GM12878 (cell line): ENCODE measurements around the gene TBC1D32. TPM values are rescaled to one million over a fixed set of nuclear protein-coding genes. Genes with fewer than 3 reads are reported as not detected.

Experiments
- ATAC-seq: fragments of 200-7000 bp; cut with Tn5 transposase; 3 replicates; pipeline ENCODE4 v1.9.1; 2020; ENCODE audit warnings: mild to moderate bottlenecking, moderate library complexity
- BruUV-seq: library from RNA; stranded (reverse); fragments of 400-500 nt; replicated peaks from 2 replicates; lab custom pipeline; 2021; lab: Mats Ljungman, UMichigan
- CTCF ChIA-PET: fragments of 300-600 bp; sonication (Branson Sonifier 250); formaldehyde crosslinking; extraction: SDS; loops from one replicate; lab custom pipeline; 2021; ENCODE audit warnings: inconsistent platforms; lab: Yijun Ruan, JAX
- POLR2A ChIA-PET: fragments of 350-600 bp; formaldehyde crosslinking; extraction: SDS; loops from one replicate; lab custom pipeline; 2021; ENCODE audit warnings: inconsistent platforms; lab: Charles Lee
- RAD21 ChIA-PET: fragments of 300-600 bp; sonication (Branson Sonifier 250); formaldehyde crosslinking; loops from one replicate; lab custom pipeline; 2023; ENCODE audit warnings: antibody characterized with exemption; ENCODE audit not compliant: unreplicated experiment; lab: Charles Lee
- SMC1A ChIA-PET: fragments of 300-600 bp; sonication (Branson Sonifier 250); formaldehyde crosslinking; loops from one replicate; lab custom pipeline; 2023; ENCODE audit not compliant: unreplicated experiment, uncharacterized antibody; lab: Charles Lee
- DNase-seq: peaks from one replicate; pipeline ENCODE4 v3.0.0-alpha.2; 2011; ENCODE audit warnings: low read depth, low spot score
- FAIRE-seq: peaks from 3 replicates; lab custom pipeline; 2011; peaks lifted over from hg19 to GRCh38; lab: Jason Lieb, UNC
- H2AFZ ChIP-seq: 2 replicates; pipeline ENCODE4 v1.6.0; 2011; ENCODE audit warnings: low read depth, low read length, control low read depth; ENCODE audit not compliant: control insufficient read depth
- H3K27ac ChIP-seq: 2 replicates; pipeline ENCODE4 v1.5.1; 2011; ENCODE audit warnings: control low read depth; ENCODE audit not compliant: control insufficient read depth, insufficient read depth
- H3K27me3 ChIP-seq, 2 experiments: replicated peaks in 1 of 2; 2 replicates each; pipeline versions ENCODE4 v1.6.0 to v1.6.1; 2011; ENCODE audit warnings: low read length in 1 of 2; ENCODE audit not compliant: control insufficient read depth in 2 of 2, insufficient read depth in 2 of 2
- H3K36me3 ChIP-seq, 2 experiments: 2 replicates each; pipeline ENCODE4 v1.5.1; 2011; ENCODE audit warnings: low read length in 1 of 2; ENCODE audit not compliant: control insufficient read depth in 2 of 2, insufficient read depth in 2 of 2
- H3K4me1 ChIP-seq: 2 replicates; pipeline ENCODE4 v1.6.1; 2011; ENCODE audit warnings: mild to moderate bottlenecking, low read length, moderate library complexity, mixed read lengths; ENCODE audit not compliant: control insufficient read depth, insufficient read depth
- H3K4me2 ChIP-seq: 2 replicates; pipeline ENCODE4 v1.6.0; 2011; ENCODE audit warnings: control low read depth; ENCODE audit not compliant: control insufficient read depth, insufficient read depth
- H3K4me3 ChIP-seq: fragments of 200-600 bp; sonication (generic); 2 replicates; pipeline ENCODE4 v1.5.1; 2016
- H3K79me2 ChIP-seq: 2 replicates; pipeline ENCODE4 v1.6.0; 2011; ENCODE audit warnings: low read length; ENCODE audit not compliant: control insufficient read depth, insufficient read depth
- H3K9ac ChIP-seq: 2 replicates; pipeline ENCODE4 v1.8.0; 2011; ENCODE audit warnings: low read length, control low read depth, mixed read lengths; ENCODE audit not compliant: control insufficient read depth, insufficient read depth
- H3K9me3 ChIP-seq: replicated peaks from 3 replicates; pipeline ENCODE4 v1.5.1; 2011; ENCODE audit warnings: mild to moderate bottlenecking, low read length; ENCODE audit not compliant: control insufficient read depth, insufficient read depth
- H4K20me1 ChIP-seq: 2 replicates; pipeline ENCODE4 v1.6.0; 2011; ENCODE audit not compliant: control insufficient read depth, insufficient read depth
- BCL11A ChIP-seq: IDR thresholded peaks from 2 replicates; pipeline ENCODE4 v1.6.1; 2011; ENCODE audit warnings: low read depth, low read length
- CREM ChIP-seq: IDR thresholded peaks from 2 replicates; pipeline ENCODE4 v1.6.1; 2014; ENCODE audit warnings: antibody characterized with exemption, low read depth
- EED ChIP-seq: sonication (generic); IDR thresholded peaks from 2 replicates; pipeline ENCODE4 v1.6.1; 2016; ENCODE audit warnings: antibody characterized with exemption, low read depth
- EP300 ChIP-seq, 2 experiments: fragments of 150-350 bp in 1 of 2; IDR thresholded peaks; 2 replicates each; pipeline ENCODE4 v1.6.1; 2011 to 2012; ENCODE audit warnings: low read depth in 2 of 2, low read length in 2 of 2, borderline replicate concordance in 1 of 2, improper control_type of control experiment in 1 of 2, inconsistent platforms in 1 of 2; ENCODE audit not compliant: control insufficient read depth in 1 of 2
- FOXM1 ChIP-seq: IDR thresholded peaks from 2 replicates; pipeline ENCODE4 v1.6.1; 2012; ENCODE audit warnings: low read depth, mild to moderate bottlenecking, inconsistent platforms, low read length, moderate library complexity
- NFIC ChIP-seq: IDR thresholded peaks from 2 replicates; pipeline ENCODE4 v1.6.1; 2012; ENCODE audit warnings: low read depth, mild to moderate bottlenecking, inconsistent platforms, low read length, moderate library complexity
- SIX5 ChIP-seq: IDR thresholded peaks from 2 replicates; pipeline ENCODE4 v1.6.1; 2011; ENCODE audit warnings: mild to moderate bottlenecking, low read depth, low read length, moderate library complexity; ENCODE audit not compliant: severe bottlenecking
- SPI1 ChIP-seq: IDR thresholded peaks from 2 replicates; pipeline ENCODE4 v1.6.1; 2011; ENCODE audit warnings: low read depth, mild to moderate bottlenecking, low read length, moderate library complexity, borderline replicate concordance; ENCODE audit not compliant: insufficient read depth
- ZNF217 ChIP-seq: fragments of 450-650 bp; IDR thresholded peaks from 2 replicates; pipeline ENCODE4 v1.6.1; 2017; ENCODE audit warnings: antibody characterized with exemption, mild to moderate bottlenecking
- WGBS: methylation state at CpG from one replicate; pipeline ENCODE4 v1.1.6; 2016; ENCODE audit warnings: low lambda C conversion rate; ENCODE audit not compliant: insufficient replicate concordance, insufficient coverage; ENCODE audit errors: missing lambda C conversion rate; 5-methylcytosine and 5-hydroxymethylcytosine counted together
- in situ Hi-C: fragments of 300-500 bp; cut with MboI; formaldehyde crosslinking; loops from 9 replicates; pipeline ENCODE4 v1.14.3; 2018; ENCODE audit warnings: mixed read lengths
- intact Hi-C: fragments of 100-400 bp; cut with micrococcal nuclease; formaldehyde crosslinking; loops from one replicate; pipeline ENCODE4 v1.14.2; 2022; ENCODE audit not compliant: unreplicated experiment
- polyA plus RNA-seq, 11 experiments: library from polyadenylated mRNA; depleted of rRNA in 4 of 11; unstranded in 6 of 11; stranded (reverse) in 5 of 11; fragments of >200 nt; fragmentation: Nextera tagmentation in 4 of 11; fragmentation: Illumina TruSeq in 1 of 11; extraction: Ambion mirVana in 4 of 11; extraction: Trizol in 1 of 11; gene quantifications; 1 replicate in 1 of 11; 2 replicates in 10 of 11; pipeline versions ENCODE4 v1.2.1 to v1.2.3, GENCODE V29; 2011 to 2016; ENCODE audit warnings: inconsistent platforms in 2 of 11, missing spikeins in 2 of 11, low read depth in 1 of 11
- total RNA-seq, 4 experiments: library from RNA; depleted of rRNA in 3 of 4; stranded (reverse); fragments of >200 nt in 3 of 4; fragmentation: Illumina TruSeq in 1 of 4; extraction: Trizol in 1 of 4; gene quantifications; 2 replicates each; pipeline versions ENCODE4 v1.2.1 to v1.2.3, GENCODE V29; 2013 to 2021
- TF ChIP-seq, protein P1 (sequence below): fragments of 450-650 bp; IDR thresholded peaks from 2 replicates; pipeline ENCODE4 v1.6.1; 2017; ENCODE audit warnings: mild to moderate bottlenecking
- TF ChIP-seq, protein P2 (sequence below), 3 experiments: IDR thresholded peaks in 2 of 3; conservative IDR thresholded peaks in 1 of 3; 2 replicates each; pipeline ENCODE4 v1.5.1; 2011; ENCODE audit warnings: low read depth in 3 of 3, low read length in 3 of 3, mild to moderate bottlenecking in 3 of 3, control low read depth in 2 of 3, moderate library complexity in 2 of 3, inconsistent platforms in 1 of 3, mixed read lengths in 1 of 3; ENCODE audit not compliant: control insufficient read depth in 2 of 3, insufficient read depth in 1 of 3; ENCODE audit errors: extremely low read depth in 1 of 3
- TF ChIP-seq, protein P3 (sequence below): fragments of 450-650 bp; formaldehyde crosslinking; IDR thresholded peaks from 2 replicates; pipeline ENCODE4 v1.4.0; 2022; ENCODE audit warnings: mild to moderate bottlenecking, moderate library complexity

Gene TBC1D32
- total and polyA plus RNA-seq, 10 of the 15 experiments (the other 5 are each of a cell fraction or from before 2014, with no cell fraction given): 2.2 to 10.2 (median 4.1) TPM

DNA sequence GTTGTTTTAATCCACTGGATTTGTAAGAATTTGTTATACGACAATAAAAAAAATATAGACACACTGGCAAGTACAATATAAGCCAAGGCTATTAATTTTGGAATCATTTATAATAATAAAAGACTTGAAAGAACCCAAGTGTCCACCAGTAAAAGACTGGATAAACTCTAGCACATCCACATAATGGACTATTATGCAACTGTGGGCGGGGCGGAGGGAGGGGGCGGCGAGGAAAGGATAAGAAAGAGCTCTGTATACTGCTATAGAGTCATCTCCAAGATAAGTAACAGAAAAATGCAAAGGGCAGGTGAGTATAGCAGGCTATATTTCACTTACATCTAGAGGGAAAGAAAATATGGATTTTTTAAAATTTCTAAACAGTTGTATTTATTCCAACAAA, 123.3 kb downstream of the TBC1D32 start (continued):
- TF ChIP-seq SIX5 (no peak), ZNF217 (no peak), NFIC (no peak)

DNA sequence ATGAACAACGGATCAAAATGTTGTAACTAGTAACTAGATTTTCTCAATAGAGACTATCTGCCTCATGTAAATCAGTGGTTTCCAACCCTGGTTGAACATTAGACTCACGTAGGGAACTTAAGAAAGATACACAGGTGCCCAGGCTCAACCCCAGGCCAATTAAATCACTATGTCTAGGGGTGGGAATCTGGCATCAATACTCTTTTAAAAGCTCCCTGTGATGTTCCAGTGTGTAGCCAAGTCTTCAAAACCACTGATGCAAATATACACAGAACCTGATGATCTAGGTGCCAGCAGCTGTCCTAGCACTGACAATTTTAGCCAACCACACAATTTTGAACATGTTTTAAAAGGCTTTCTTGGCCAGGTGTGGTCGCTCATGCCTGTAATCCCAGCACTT, 128.7 kb downstream of the TBC1D32 start:
- no peaks in the 10 kb centered on the region for H3K27me3 ChIP-seq
- ATAC-seq (no peak), DNase-seq (no peak), FAIRE-seq (no peak)
- H3K4me1 ChIP-seq: no peaks in the 10 kb centered on the region
- POLR2A ChIA-PET: interaction anchor here (0.7 kb wide), 1 partner anchor 130 kb away, joined by 6 read pairs; no protein-coding TSS in a partner anchor
- no peak overlapping the region for H3K4me2 ChIP-seq
- RAD21 ChIA-PET: no interaction called here
- H2AFZ ChIP-seq: no peak overlapping the region
- in situ Hi-C loops (no loop called here), intact Hi-C loops (no loop called here)
- H3K36me3 ChIP-seq: no peaks in the 10 kb centered on the region; a peak in 1 of 4 replicates
- CTCF ChIA-PET: interaction anchor here (1.2 kb wide), 1 partner anchor 15 kb away, joined by 3 read pairs; no protein-coding TSS in a partner anchor
- H3K27ac ChIP-seq: no peak overlapping the region
- 43% methylated on average over 3 of the region's 3 CpGs for WGBS
- H3K9me3 ChIP-seq: no peaks in the 10 kb centered on the region; the same call in 2 of the 3 replicates
- no peak overlapping the region for H3K4me3 ChIP-seq
- H4K20me1 ChIP-seq: no peaks in the 10 kb centered on the region
- H3K9ac ChIP-seq: no peak overlapping the region
- BruUV-seq: no TSS peak
- H3K79me2 ChIP-seq: no peaks in the 10 kb centered on the region
- SMC1A ChIA-PET: no interaction called here
- TF ChIP-seq BCL11A (no peak), FOXM1 (no peak), EED (no peak), CREM (no peak), EP300 (IDR thresholded peaks at IDR 0.05; ENCODE audit: borderline replicate concordance in 1 of 2, control insufficient read depth in 1 of 2, low read depth in 2 of 2, low read length in 2 of 2) (no peak), SPI1 (no peak)
- TF ChIP-seq, protein P1, sequence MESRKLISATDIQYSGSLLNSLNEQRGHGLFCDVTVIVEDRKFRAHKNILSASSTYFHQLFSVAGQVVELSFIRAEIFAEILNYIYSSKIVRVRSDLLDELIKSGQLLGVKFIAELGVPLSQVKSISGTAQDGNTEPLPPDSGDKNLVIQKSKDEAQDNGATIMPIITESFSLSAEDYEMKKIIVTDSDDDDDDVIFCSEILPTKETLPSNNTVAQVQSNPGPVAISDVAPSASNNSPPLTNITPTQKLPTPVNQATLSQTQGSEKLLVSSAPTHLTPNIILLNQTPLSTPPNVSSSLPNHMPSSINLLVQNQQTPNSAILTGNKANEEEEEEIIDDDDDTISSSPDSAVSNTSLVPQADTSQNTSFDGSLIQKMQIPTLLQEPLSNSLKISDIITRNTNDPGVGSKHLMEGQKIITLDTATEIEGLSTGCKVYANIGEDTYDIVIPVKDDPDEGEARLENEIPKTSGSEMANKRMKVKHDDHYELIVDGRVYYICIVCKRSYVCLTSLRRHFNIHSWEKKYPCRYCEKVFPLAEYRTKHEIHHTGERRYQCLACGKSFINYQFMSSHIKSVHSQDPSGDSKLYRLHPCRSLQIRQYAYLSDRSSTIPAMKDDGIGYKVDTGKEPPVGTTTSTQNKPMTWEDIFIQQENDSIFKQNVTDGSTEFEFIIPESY: no peak
- TF ChIP-seq, protein P2, sequence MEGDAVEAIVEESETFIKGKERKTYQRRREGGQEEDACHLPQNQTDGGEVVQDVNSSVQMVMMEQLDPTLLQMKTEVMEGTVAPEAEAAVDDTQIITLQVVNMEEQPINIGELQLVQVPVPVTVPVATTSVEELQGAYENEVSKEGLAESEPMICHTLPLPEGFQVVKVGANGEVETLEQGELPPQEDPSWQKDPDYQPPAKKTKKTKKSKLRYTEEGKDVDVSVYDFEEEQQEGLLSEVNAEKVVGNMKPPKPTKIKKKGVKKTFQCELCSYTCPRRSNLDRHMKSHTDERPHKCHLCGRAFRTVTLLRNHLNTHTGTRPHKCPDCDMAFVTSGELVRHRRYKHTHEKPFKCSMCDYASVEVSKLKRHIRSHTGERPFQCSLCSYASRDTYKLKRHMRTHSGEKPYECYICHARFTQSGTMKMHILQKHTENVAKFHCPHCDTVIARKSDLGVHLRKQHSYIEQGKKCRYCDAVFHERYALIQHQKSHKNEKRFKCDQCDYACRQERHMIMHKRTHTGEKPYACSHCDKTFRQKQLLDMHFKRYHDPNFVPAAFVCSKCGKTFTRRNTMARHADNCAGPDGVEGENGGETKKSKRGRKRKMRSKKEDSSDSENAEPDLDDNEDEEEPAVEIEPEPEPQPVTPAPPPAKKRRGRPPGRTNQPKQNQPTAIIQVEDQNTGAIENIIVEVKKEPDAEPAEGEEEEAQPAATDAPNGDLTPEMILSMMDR (IDR thresholded peaks at IDR 0.05 in 2 of 3, conservative IDR thresholded peaks at IDR 0.05 in 1 of 3; ENCODE audit: control insufficient read depth in 2 of 3, extremely low read depth in 1 of 3, insufficient read depth in 1 of 3, low read depth in 3 of 3, low read length in 3 of 3): no peak
- TF ChIP-seq, protein P3, sequence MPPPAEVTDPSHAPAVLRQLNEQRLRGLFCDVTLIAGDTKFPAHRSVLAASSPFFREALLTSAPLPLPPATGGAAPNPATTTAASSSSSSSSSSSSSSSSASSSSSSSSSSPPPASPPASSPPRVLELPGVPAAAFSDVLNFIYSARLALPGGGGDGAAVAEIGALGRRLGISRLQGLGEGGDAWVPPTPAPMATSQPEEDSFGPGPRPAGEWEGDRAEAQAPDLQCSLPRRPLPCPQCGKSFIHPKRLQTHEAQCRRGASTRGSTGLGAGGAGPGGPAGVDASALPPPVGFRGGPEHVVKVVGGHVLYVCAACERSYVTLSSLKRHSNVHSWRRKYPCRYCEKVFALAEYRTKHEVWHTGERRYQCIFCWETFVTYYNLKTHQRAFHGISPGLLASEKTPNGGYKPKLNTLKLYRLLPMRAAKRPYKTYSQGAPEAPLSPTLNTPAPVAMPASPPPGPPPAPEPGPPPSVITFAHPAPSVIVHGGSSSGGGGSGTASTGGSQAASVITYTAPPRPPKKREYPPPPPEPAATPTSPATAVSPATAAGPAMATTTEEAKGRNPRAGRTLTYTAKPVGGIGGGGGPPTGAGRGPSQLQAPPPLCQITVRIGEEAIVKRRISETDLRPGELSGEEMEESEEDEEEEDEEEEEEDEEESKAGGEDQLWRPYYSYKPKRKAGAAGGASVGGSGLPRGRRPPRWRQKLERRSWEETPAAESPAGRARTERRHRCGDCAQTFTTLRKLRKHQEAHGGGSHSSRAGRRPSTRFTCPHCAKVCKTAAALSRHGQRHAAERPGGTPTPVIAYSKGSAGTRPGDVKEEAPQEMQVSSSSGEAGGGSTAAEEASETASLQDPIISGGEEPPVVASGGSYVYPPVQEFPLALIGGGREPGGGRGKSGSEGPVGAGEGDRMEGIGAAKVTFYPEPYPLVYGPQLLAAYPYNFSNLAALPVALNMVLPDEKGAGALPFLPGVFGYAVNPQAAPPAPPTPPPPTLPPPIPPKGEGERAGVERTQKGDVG (CRISPR knock-in tag): no peak
